ENCODE results near the gene ZFP36L1.

DNA sequence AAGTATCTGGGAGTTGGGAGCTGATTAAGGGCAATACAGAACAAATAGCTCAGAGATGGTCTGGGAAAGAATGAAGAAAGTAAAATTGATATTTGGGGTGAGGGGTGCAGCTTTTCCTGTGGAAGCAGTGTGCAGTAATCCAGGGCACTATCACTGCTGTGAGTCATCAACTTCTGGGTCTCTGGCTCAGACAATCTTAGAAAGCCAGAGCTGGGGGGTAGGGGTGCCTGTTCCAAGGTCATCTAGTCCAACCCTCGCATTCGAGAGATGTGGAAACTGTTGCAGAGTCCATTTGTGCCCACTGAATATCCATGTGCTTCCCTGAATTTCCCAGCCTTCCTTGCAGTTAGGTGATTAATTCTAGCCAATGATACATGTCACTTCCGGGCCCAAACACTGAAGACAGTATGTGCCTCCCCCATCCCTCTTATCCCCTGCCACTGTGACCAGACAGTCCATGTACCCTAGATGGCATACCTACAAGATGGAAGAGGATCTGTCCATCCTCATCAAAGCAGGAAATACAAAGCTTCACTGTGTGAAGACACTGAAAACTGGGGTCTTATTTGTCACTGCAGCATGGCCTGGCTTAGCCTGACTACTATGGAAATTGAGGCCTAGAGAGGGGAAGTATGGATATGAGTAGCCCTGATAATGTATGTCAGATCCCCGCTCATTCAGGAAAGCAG lies 51.9 kb downstream of the ZFP36L1 start:
- TF ChIP-seq POLR2A (IDR thresholded peaks at IDR 0.05; ENCODE audit: low read depth, low read length) (no peak), POLR2AphosphoS5 (IDR thresholded peaks at IDR 0.05; ENCODE audit: low read depth, low read length) (no peak)

Measured in GM12892 (cell line).